GM18505 (cell line): ENCODE measurements around the gene LRCH1.
A peak's percentile ranks its signal among the peaks of the same experiment; 100 is the strongest.

ENCODE experiments used
- ATAC-seq: cut with Tn5 transposase; IDR thresholded peaks from one replicate; pipeline ENCODE4 v1.9.1; 2021; ENCODE audit not compliant: unreplicated experiment
- POLR2A ChIP-seq: IDR thresholded peaks from 4 replicates; pipeline ENCODE4 v1.6.1; 2011; ENCODE audit warnings: borderline replicate concordance; ENCODE audit not compliant: insufficient read depth, insufficient read length; ENCODE audit errors: extremely low read depth

Gene LRCH1

GRCh38 chr13:46627462-46627861 lies 74.5 kb downstream of the LRCH1 start:
- no peak for ATAC-seq
- no peak for TF ChIP-seq POLR2A

DNA sequence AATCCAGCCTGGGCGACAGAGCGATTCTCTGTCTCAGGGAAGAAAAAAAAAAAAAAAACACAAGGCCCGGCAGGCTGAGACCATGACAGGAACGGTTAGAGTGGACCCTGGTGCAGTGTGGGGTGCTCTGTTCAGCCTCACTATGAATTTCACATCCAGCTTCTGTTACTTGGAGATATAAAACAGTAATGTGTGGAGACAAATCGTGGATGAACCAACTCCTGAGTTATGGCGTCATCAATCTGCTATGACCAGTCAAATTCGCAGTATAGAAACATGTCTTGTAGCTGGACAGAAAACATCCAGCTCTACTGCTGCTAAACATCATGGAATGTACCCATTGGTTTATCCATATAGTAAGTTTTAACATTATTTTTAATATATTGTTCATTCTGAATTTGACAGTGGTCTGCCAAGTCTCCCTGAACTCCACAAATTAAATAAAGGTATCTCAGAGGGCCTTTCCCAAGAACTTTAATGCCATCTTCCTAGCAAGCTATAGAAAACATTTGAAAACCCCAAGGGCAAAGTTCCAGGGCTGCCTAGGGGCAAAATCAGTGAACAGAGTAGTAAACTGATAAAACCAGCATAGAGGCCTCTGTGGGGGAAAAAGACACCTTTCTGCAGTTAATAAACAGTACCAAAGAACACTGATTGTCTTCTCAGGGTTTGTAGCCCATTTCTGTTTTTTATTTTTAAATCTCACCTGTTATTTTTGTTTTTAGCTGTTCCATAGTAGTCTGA lies 75.8 kb downstream of the LRCH1 start:
- no peak for TF ChIP-seq POLR2A
- no peak for ATAC-seq

GRCh38 chr13:46629811-46630413 lies 76.9 kb downstream of the LRCH1 start:
- no peak for TF ChIP-seq POLR2A
- ATAC-seq: no peak

DNA sequence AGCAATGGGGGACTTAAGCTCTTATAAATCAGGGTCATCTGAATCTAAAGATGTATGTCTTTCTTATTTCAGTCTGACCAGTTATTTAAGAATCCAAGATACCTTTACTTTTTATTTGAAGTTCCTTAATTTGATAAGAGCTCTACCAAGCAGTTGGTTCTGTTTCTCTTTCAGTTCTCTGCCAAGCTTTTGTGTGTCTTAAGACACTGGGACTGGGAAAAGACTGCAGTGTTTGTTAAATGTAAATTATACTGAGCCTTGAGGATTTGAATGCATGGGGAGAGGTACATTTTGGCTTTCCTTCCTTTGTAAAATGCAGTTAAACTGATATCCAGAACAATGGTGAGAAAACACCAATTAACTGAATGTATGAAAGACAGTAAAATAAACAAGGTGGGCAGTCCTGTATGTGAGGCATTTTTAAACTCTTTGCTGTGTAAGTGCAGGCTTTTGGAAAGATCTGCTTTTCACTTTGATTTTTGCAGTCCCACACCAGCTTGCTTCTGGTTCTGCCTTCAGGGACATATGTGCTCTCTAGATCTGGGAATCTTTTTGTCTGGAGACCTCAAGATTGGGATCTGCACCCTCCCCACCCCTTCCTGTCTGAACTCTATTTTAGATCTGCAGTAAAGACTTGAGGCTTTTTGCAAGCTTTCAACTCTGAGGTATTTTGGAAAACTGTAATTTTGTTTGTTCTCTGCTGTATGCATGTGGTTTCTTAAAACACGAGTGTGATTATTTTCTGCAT lies 77.6 kb downstream of the LRCH1 start:
- no peak for ATAC-seq
- TF ChIP-seq POLR2A: no peak

DNA sequence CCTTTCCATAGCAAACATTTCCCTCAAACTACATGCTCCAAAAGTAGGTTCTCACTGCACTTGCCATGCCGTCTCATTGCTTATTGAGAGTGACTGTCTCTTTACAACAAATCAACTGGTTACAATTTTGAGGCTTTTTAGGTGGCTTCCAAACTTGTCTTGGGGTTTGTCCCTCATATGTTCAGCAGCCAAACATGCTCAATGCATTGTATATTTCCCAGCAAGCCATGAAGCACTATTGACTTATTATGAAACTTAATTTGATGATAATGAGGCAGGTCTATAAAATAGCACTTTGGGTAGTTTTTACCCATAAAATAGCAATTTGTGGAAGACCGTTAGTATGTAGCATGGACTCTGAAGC lies 78.2 kb downstream of the LRCH1 start:
- no peak for ATAC-seq
- no peak for TF ChIP-seq POLR2A

- ATAC-seq: no peak
- TF ChIP-seq POLR2A: no peak
Observed at GRCh38 chr13:46632176-46632575, 79.2 kb downstream of the LRCH1 start.

GRCh38 chr13:46633416-46633815 lies 80.4 kb downstream of the LRCH1 start:
- no peak for TF ChIP-seq POLR2A
- no peak for ATAC-seq

DNA sequence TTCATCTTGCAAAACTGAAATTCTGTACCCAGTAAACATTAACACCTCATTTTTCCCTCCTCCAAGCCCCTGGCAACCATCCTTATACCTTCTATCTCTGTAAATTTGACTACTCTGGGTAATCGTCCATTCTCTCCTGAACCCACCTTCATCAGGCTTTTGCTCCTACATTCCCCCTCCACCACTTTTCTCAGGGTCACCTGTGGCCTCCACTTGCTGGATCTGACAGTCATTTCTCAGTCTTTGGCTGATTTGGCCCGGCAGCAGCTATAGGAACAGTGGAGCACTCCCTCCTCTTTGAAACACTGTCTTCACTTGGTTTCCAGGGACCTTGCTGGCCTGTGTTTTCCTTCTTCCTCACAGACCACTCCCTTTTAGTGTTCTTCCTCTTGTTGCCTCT lies 83.5 kb downstream of the LRCH1 start:
- no peak for TF ChIP-seq POLR2A

GRCh38 chr13:46637213-46637612 lies 84.2 kb downstream of the LRCH1 start:
- no peak for TF ChIP-seq POLR2A
- ATAC-seq: no peak

More for the DNA sequence above, 83.5 kb downstream of the LRCH1 start:
- ATAC-seq: no peak

- no peak for ATAC-seq
- no peak for TF ChIP-seq POLR2A
Observed at GRCh38 chr13:46638262-46638661, 85.3 kb downstream of the LRCH1 start.

- no peak for TF ChIP-seq POLR2A
- peak; percentile 87 for ATAC-seq
Observed at GRCh38 chr13:46639033-46639981, 86.3 kb downstream of the LRCH1 start.

DNA sequence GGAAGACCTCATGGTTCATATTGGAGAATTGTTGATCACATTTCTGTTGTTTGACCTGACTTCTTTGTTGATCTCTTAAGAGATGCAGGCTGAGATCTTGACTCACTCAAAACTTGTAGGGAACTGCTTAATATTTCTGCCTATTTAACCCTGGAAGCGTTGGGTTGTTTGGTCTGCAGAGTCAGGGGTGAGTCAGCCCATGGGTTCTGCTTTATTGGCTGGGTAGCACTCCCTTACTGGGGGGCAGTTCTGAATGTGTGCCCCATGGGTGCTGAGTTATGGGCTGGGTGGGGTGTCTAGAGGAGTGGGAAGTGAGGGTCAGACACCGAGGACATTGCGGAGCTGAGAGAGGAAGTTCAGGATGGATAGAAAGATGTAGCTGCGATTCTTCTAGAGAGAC lies 87.9 kb downstream of the LRCH1 start:
- no peak for ATAC-seq
- no peak for TF ChIP-seq POLR2A
